Measurements from ENCODE around the gene KLHDC9.

Gene KLHDC9

DNA sequence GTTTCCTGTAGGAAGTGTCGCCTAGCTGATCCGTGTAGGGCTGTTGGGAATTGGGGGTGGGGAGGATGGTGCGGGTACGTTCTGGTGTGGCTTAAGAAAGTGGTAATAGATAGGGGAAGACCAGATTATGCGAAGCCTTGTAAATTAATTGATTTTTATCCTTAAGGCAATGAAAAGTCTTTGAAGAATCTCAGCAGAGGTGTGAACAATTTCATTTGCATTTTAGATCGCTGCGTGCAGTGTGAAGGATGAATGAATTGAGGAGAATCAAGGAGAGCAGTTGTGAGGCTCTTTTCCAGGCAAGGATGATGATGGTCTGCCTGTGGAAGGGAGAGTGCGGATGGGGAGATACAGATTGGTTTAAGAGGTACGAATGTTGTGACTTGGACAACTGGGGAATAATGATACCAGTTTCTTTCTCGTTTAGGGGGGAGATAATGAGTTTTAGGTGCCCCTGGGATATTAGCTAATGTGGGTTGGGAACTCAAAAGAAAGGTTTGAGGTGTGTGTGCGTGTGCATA lies 35.1 kb downstream of the KLHDC9 start:
- DNase-seq: no peak

DNA sequence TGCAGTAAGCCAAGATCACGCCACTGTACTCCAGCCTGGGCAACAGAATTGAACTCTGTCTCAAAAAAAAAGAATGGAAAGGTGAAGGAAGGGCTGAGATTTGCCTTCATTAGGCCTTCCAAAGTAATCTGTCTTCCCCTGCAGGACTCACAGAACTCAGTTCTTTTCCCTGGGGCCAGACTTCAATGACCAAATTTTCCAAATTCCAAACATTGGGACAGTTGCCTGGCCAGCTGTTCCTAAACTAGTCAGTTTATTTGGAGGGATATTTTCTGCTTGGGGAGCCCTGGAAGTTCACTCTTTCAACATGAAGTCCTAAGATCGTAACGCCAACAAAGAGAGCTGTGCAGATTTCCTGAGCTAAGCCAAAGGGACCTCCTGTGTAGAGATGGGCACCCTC lies 39.7 kb downstream of the KLHDC9 start:
- no peak for DNase-seq

GRCh38 chr1:161138431-161138830 lies 40.3 kb downstream of the KLHDC9 start:
- DNase-seq: no peak

- DNase-seq: peak; percentile 65
Measured at GRCh38 chr1:161139766-161140165, 41.6 kb downstream of the KLHDC9 start.

DNA sequence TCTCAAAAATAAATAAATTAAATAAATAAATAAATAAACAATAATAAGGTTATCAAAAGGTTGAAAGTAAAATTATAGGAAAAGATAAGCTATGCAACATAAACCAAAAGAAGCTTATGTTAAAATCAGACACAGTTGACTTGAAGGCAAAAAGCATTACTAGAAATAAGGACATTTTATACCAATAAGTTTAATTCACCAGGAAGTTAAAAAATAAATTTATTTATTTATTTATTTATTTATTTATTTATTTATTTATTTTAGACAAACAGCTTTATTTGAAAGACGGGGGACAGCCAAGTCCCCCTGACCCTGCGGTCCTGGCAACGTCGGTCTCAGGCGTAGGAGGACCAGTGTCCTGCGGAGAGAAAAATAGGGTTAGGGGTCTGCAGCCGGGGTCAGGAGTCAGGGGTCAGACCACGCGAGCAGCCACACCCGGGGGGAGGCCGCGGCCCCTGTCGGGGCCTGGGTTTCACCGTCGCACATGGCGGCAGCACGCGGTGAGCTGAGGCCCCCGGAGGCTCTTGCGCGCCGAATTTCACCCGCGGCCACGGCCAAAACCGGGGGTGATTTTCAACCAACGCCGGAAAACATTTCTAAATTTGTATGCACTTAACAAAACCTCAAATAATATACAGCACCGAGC lies 42.7 kb downstream of the KLHDC9 start:
- no peak for DNase-seq

- no peak for DNase-seq
Measured at GRCh38 chr1:161145832-161146231, 47.7 kb downstream of the KLHDC9 start.
